Gastroesophageal sphincter (tissue), 3 donors: ENCODE measurements around the gene ZNF697.

ENCODE experiments used
- EP300 ChIP-seq: sonication (generic); formaldehyde crosslinking; IDR thresholded peaks from one replicate; pipeline ENCODE4 v1.6.1; 2017; ENCODE audit warnings: antibody characterized with exemption, mild to moderate bottlenecking
- TF ChIP-seq, protein P1 (sequence below), 4 experiments: fragments of 200-600 bp in 2 of 4; fragments of 450-650 bp in 2 of 4; sonication (generic) in 1 of 4; IDR thresholded peaks; one replicate each; pipeline ENCODE4 v1.5.1; 2017 to 2019; ENCODE audit warnings: antibody characterized with exemption in 4 of 4, mild to moderate bottlenecking in 2 of 4, moderate library complexity in 2 of 4

DNA sequence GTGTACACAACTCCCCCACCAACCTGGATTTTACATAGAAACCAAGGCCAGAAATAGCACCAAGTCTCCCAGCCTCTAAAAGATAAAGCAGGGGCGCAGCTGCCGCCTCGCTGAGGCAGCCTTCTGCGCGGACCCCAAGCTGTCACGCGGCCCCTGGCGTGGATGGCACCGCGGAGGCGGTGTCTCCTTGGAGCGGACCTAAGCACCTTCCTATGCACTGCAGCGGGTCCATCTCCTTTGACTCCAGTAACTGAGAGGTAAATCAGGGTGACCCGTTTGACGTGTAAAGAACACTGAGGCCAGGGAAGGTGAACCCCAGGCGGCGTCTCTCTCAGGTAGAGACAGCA lies 17.0 kb downstream of the ZNF697 start:
- TF ChIP-seq, protein P1, sequence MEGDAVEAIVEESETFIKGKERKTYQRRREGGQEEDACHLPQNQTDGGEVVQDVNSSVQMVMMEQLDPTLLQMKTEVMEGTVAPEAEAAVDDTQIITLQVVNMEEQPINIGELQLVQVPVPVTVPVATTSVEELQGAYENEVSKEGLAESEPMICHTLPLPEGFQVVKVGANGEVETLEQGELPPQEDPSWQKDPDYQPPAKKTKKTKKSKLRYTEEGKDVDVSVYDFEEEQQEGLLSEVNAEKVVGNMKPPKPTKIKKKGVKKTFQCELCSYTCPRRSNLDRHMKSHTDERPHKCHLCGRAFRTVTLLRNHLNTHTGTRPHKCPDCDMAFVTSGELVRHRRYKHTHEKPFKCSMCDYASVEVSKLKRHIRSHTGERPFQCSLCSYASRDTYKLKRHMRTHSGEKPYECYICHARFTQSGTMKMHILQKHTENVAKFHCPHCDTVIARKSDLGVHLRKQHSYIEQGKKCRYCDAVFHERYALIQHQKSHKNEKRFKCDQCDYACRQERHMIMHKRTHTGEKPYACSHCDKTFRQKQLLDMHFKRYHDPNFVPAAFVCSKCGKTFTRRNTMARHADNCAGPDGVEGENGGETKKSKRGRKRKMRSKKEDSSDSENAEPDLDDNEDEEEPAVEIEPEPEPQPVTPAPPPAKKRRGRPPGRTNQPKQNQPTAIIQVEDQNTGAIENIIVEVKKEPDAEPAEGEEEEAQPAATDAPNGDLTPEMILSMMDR (IDR thresholded peaks at IDR 0.05) = no peak
- TF ChIP-seq EP300 = no peak
